GM18526 (cell line): ENCODE results near the gene PPP5C.

Source experiments
- POLR2A ChIP-seq: IDR thresholded peaks from 3 replicates; pipeline ENCODE4 v1.6.1; 2011; ENCODE audit not compliant: insufficient read length; ENCODE audit errors: extremely low read depth

PPP5C gene

GRCh38 chr19:46346821-46347571 is at the start of gene PPP5C:
Gene PPP5C, plus strand, starts transcription at chr19:46347087. Its CDS starts 10 bp downstream, at chr19:46347097.
- TF ChIP-seq POLR2A = peak; percentile 88

GRCh38 chr19:46297700-46298478 is 49.0 kb upstream of the PPP5C start:
- no peak for TF ChIP-seq POLR2A

- no peak for TF ChIP-seq POLR2A
Observed at GRCh38 chr19:46298479-46299003, 48.3 kb upstream of the PPP5C start.

GRCh38 chr19:46299004-46299509 is 47.8 kb upstream of the PPP5C start:
- TF ChIP-seq POLR2A = no peak

DNA sequence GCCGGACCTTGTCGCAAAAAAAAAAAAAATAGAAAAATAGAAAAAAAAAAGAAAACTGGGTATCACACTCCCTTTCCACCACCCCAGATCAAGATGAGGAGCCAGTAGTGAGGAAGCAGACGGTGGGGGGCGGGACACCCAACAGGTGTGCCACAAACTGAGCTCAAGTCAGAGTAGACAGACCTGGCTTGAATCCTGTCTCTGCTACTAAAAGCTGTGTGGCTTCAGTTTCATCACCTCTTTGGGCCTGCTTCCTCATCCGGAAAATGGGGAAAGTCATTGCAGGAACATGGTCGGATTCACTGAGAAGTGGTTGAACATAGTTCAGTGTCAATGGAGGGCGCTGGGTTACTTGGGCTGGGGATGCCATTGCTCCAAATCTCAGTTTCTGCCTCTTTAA is 47.2 kb upstream of the PPP5C start:
- TF ChIP-seq POLR2A = no peak

GRCh38 chr19:46303322-46303690 is 43.6 kb upstream of the PPP5C start:
- no peak for TF ChIP-seq POLR2A

DNA sequence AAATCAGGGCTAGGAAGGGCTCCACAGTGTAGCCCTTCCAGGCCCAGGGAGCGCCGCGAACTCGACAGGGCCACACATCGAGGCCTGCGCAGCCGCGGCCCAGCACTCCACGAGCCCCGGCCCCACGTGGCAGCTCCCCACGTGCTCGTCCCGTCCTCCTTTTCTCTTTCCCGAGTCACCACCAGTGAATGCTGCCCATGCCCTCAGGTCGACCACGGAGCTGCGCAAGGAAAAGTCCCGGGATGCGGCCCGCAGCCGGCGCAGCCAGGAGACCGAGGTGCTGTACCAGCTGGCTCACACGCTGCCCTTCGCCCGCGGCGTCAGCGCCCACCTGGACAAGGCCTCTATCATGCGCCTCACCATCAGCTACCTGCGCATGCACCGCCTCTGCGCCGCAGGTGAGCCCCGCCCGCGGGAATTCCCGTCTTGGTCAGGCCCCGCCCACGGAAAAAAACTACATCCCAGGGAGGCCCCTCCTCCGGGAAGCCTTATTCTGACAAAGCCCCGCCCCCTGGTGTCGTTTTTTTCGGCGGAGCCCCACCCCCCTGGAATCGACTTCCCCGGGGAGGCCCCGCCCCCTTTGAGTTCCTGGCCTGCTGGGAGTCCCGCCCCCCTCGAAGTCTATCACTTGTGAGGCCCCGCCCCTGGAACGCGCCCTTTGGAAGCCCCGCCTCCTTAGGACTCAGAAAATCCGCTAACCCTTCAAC is 43.0 kb upstream of the PPP5C start:
- no peak for TF ChIP-seq POLR2A

DNA sequence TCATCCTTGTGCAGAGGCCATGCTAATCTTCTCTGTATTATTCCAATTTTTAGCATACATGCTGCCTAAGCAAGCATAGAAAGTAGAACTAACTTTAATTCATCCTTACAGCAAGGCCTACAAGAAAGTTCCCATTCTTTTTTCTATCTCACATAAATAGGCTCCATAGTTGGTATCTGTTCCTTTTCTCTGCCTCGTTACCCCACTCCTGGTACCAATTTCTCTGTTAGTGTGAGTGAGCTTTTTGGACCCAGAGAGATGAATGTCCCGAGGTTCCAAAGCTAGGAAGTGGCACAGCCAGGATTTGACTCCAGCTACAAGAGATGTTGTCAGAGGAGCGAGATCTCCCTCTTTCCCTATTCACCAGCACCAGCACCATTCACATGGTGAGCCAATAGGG is 40.4 kb upstream of the PPP5C start:
- TF ChIP-seq POLR2A = no peak

DNA sequence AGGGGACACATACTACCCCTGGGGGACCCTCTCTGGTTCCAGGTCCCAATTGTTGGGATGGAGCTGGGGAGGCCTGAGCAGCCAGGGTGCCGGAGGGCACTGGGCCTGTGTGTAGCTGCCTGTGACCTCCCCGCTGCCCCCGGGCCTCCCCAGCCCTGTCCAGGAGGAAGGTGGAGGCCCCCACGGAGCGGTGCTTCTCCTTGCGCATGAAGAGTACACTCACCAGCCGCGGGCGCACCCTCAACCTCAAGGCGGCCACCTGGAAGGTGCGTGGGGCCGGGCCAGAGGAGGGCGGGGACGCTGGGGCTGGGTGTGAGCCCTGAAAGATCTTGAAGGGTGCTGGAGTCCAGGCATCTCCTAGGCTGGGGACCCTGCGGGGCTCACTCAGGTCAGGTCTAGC is 38.4 kb upstream of the PPP5C start:
- no peak for TF ChIP-seq POLR2A

DNA sequence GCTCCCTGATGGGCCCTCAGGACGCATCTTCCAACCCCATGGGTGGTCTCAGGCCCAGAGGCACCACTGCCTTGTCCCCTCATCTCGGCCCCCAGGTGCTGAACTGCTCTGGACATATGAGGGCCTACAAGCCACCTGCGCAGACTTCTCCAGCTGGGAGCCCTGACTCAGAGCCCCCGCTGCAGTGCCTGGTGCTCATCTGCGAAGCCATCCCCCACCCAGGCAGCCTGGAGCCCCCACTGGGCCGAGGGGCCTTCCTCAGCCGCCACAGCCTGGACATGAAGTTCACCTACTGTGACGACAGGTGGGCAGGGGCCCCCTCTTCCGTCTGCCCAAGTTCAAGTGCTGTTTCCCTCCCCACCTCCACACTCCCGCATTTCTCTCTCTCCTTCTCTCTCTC is 37.8 kb upstream of the PPP5C start:
- TF ChIP-seq POLR2A = no peak

- no peak for TF ChIP-seq POLR2A
Observed at GRCh38 chr19:46311444-46311843, 35.4 kb upstream of the PPP5C start.

GRCh38 chr19:46317339-46317738 is 29.5 kb upstream of the PPP5C start:
- no peak for TF ChIP-seq POLR2A

- no peak for TF ChIP-seq POLR2A
Observed at GRCh38 chr19:46319613-46320012, 27.3 kb upstream of the PPP5C start.

- no peak for TF ChIP-seq POLR2A
Observed at GRCh38 chr19:46320559-46320958, 26.3 kb upstream of the PPP5C start.

GRCh38 chr19:46321653-46322052 is 25.2 kb upstream of the PPP5C start:
- TF ChIP-seq POLR2A = no peak
